K562 treated with DMSO at 1 percent for 12 hours (cell line): ENCODE results near the gene GLG1. TPM values are rescaled to one million over a fixed set of nuclear protein-coding genes. Genes with fewer than 3 reads are reported as not detected.

Source experiments
- total RNA-seq: library from RNA; unstranded; fragments of 300-600 nt; gene quantifications from 2 replicates; pipeline ENCODE4 v1.2.3, GENCODE V29; 2022; ENCODE audit not compliant: insufficient read depth

The GLG1 gene
- total RNA-seq: 11.5 and 38.0 TPM in 2 replicates

DNA sequence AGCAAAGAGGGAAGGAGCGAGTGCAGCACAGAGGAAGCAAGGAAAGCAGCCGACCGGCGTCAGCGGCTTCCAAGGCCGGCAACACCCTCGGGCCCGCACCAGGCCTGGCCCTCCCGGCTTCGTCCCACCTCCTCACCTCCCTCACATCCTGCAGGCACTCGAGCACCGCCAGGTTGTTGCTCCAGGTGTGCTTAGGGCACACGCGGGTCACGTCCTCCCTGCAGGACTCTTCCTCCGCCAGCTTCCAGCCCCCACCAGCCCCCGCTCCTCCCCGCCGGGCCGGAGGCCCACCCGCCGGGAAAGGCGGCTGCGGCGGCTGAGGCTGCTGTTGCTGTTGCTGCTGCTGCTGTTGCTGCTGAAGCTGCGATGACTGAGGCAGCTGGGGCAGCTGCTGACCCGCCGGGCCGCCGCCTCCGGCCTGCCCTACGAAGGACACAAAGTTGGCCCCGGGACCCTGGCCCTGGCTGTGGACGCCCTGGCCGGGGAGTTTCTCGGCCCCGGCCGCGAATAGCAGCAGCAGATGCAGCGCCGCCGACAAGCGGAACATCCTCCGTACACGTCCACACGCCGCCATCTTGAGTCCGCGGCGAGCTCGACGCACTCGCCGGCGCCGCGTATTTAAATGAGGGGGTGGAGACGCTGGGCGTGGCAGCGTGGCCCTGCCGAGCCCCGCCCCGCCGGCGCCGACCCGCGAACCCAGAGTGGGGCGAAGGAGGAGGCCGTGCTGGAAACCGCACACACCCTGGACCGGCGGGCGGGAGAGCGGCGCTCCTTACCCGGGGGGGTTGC is at the start of gene GLG1:
TSS of gene GLG1 (minus strand) at position 594 of the 789 bp plus-strand sequence. CDS start at position 574, 20 bp downstream.

GRCh38 chr16:74420612-74421481 is 186.1 kb downstream of the GLG1 start, which contains the start of gene CLEC18B:
CLEC18B (minus strand) TSS chr16:74421478; CDS start chr16:74421270, 208 bp downstream.

Other genes starting within 250 kb of the GLG1 start
- gene NPIPB15, start 230.8 kb downstream of the GLG1 start, total RNA-seq: 1.2 and 1.7 TPM in 2 replicates
- 7.4 and 7.5 TPM in 2 replicates for gene CLEC18B, start 185.6 kb downstream of the GLG1 start, total RNA-seq
- 19.7 and 59.5 TPM in 2 replicates for gene RFWD3, start 59.8 kb upstream of the GLG1 start, total RNA-seq
- gene MLKL, start 93.7 kb upstream of the GLG1 start, total RNA-seq: 4.4 and 7.2 TPM in 2 replicates
- gene FA2H, start 167.7 kb upstream of the GLG1 start, total RNA-seq: not detected in 2 replicates